Activated CD8-positive, alpha-beta memory T cell treated with anti-CD3 and anti-CD28 coated beads for 36 hours (primary cell): Measurements from ENCODE around the gene HSPB2. TPM values are rescaled to one million over a fixed set of nuclear protein-coding genes. Genes with fewer than 3 reads are reported as not detected.

Experiments
- CTCF ChIA-PET: fragments of 350-600 bp; sonication (Branson Sonifier 250); formaldehyde crosslinking; loops from one replicate; lab custom pipeline; 2021; ENCODE audit warnings: antibody characterized with exemption; lab: Charles Lee
- POLR2A ChIA-PET: fragments of 350-600 bp; sonication (Branson Sonifier 250); formaldehyde crosslinking; loops from one replicate; lab custom pipeline; 2021; ENCODE audit warnings: antibody characterized with exemption; lab: Charles Lee
- total RNA-seq, 2 experiments: library from RNA; stranded (reverse); gene quantifications; one replicate each; pipeline ENCODE4 v1.2.3, GENCODE V29; 2021

Gene HSPB2
- total RNA-seq, 2 experiments from 2014 or later = not detected

- ChIA-PET CTCF (no interaction called here), POLR2A (no interaction called here)
Measured at GRCh38 chr11:111910676-111911562, 1.6 kb upstream of the HSPB2 start.

GRCh38 chr11:111911563-111912401, 752 bp upstream of the HSPB2 start, which contains the start of gene CRYAB:
TSS of gene CRYAB (minus strand) at chr11:111911770. CDS start at chr11:111911724, 46 bp downstream.
- ChIA-PET CTCF (no interaction called here), POLR2A (no interaction called here)

DNA sequence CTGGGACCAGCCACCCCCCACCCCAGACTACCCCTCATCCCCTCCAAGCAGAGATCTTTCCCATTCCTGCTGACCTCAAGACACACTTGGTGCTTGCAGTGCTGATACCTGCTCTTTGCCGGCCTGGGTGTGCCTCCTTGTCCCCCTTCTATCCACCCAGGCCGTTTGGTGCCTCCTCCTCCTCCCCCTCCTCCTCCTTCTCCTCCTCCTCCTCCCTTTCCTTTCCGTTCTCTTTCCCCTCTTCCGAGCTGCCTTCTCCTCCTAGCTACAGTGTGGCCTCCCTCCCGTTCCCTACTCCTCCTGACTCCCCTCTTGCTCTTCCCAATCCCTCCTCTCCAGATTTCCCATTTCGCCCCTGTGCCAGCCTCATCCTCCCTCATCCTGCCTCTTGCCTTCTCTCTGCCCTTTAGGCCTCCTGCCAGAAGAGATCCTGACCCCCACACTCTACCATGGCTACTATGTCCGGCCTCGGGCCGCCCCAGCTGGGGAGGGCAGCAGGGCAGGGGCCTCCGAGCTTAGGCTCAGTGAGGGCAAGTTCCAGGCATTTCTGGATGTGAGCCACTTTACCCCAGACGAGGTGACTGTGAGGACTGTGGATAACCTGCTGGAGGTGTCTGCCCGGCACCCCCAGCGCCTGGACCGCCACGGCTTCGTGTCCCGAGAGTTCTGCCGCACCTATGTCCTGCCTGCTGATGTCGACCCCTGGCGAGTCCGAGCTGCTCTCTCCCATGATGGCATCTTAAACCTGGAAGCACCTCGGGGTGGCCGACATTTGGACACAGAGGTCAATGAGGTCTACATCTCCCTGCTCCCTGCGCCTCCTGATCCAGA, 712 bp downstream of the HSPB2 start:
- POLR2A ChIA-PET = interaction anchor here (0.7 kb wide), 1 partner anchor 13 kb away, joined by 3 read pairs; no protein-coding TSS in a partner anchor
- CTCF ChIA-PET = interaction anchor here (0.6 kb wide), 1 partner anchor 33 kb away, joined by 3 read pairs; no protein-coding TSS in a partner anchor

GRCh38 chr11:111913997-111914396, 1.5 kb downstream of the HSPB2 start:
- ChIA-PET CTCF (interaction anchor here (0.5 to 0.7 kb wide), 2 partner anchors 15 to 18 kb away, joined by 3 to 7 read pairs; no protein-coding TSS in a partner anchor), POLR2A (interaction anchor here (0.7 kb wide), 1 partner anchor 13 kb away, joined by 3 read pairs; no protein-coding TSS in a partner anchor)

DNA sequence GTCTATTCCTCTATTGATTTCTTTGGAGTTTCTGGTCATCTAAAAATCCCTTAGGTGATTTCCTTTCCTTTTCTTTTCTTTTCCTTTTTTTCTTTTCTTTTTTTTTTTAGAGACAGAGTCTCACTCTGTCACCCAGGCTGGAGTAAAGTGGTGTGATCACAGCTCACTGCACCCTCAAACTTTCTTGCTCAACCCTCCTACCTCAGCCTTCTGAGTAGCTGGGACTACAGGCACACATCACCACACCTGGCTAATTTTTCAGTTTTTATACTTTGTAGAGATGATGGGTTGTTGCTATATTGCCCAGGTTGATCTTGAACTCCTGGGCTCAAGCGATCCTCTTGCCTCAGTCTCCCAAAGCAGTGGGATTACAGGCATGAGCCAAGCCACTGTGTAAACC, 4.2 kb downstream of the HSPB2 start:
- POLR2A ChIA-PET = no interaction called here
- CTCF ChIA-PET = no interaction called here

- CTCF ChIA-PET = no interaction called here
- POLR2A ChIA-PET = interaction anchor here (0.6 kb wide), 1 partner anchor 46 kb away, joined by 6 read pairs; no protein-coding TSS in a partner anchor
Measured at GRCh38 chr11:111917312-111917711, 4.8 kb downstream of the HSPB2 start.

DNA sequence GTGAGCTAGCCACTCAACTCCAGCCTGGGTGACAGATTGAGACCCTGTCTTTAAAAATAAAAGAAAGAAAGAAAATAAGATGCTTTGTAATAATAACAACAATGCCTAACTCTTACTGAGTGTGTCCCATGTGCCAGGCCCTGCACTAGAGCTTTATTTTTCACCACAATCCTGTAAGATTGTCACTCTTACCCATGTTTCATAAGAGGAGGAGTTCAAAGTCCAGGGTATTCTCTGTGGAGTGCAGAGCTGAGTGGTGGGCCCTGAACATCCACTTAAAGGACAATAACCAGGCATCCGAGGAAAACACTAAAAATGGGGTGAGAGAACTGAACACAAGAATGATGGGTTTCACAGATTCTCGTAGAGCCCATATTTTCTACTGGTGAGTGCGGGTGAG, 5.3 kb downstream of the HSPB2 start:
- ChIA-PET CTCF (no interaction called here), POLR2A (interaction anchor here (0.6 kb wide), 1 partner anchor 46 kb away, joined by 6 read pairs; no protein-coding TSS in a partner anchor)

- ChIA-PET CTCF (no interaction called here), POLR2A (no interaction called here)
Measured at GRCh38 chr11:111918390-111919256, 6.1 kb downstream of the HSPB2 start, which contains the start of gene C11orf52. TSS of gene C11orf52 (plus strand) at chr11:111918913. CDS start at chr11:111918973, 60 bp downstream.

- ChIA-PET CTCF (no interaction called here), POLR2A (interaction anchor here (0.5 kb wide), 1 partner anchor 11 kb away, joined by 5 read pairs; no protein-coding TSS in a partner anchor)
Measured at GRCh38 chr11:111920908-111921307, 8.4 kb downstream of the HSPB2 start.

- ChIA-PET POLR2A (no interaction called here), CTCF (interaction anchor here (1.1 kb wide), 1 partner anchor 10 kb away, joined by 3 read pairs; no protein-coding TSS in a partner anchor)
Measured at GRCh38 chr11:111921541-111922230, 9.2 kb downstream of the HSPB2 start.

- ChIA-PET POLR2A (no interaction called here), CTCF (no interaction called here)
Measured at GRCh38 chr11:111922803-111923202, 10.3 kb downstream of the HSPB2 start.

DNA sequence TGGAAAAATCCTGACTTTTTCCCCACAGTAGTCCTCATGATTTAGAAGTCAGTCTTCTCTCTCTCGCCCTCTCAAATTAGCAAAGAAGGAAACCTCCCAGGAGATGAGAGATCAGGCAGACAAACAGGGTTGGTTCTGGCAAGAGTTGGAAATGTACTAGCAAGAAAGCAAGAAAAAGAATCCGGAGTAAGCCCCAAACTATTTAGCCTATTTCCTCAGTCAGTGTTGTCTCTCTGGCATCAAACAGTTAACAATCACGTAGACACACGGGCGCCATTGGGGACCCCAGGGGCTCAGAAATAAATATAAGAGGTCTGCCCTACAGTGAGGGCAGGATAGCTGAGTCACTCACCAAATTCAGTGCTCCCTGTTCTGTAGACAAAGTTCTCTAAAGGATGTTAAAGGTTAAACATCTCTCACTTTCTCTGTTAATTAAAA, 10.8 kb downstream of the HSPB2 start:
- ChIA-PET CTCF (no interaction called here), POLR2A (no interaction called here)

- POLR2A ChIA-PET = no interaction called here
- CTCF ChIA-PET = no interaction called here
Measured at GRCh38 chr11:111923951-111924350, 11.4 kb downstream of the HSPB2 start.

DNA sequence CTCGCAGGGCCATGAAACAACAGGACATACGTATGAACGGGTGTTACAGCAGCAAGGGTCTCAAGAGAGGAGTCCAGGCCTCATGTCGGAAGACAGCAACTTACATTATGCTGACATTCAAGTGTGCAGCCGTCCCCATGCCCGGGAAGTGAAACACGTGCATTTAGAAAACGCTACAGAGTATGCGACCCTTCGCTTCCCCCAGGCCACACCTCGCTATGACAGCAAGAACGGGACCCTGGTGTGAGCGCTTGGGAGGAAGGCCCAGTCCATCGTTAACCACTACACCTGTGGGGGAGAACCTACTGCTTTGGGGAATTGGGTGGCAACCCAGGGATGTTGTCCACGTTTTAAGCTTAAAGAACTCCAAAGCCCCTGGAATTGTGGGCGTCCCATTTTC, 13.4 kb downstream of the HSPB2 start:
- CTCF ChIA-PET = interaction anchor here (1.0 to 2.6 kb wide), 5 partner anchors 11 to 56 kb away, joined by 3 to 17 read pairs (median 3); partner anchors contain the start of genes ALG9 and DIXDC1
- POLR2A ChIA-PET = interaction anchor here (0.7 to 2.2 kb wide), 5 partner anchors 12 to 55 kb away, joined by 3 to 14 read pairs (median 3); partner anchors contain the start of gene ALG9

- ChIA-PET CTCF (interaction anchor here (0.6 to 2.6 kb wide), 8 partner anchors 10 to 55 kb away, joined by 3 to 17 read pairs (median 3); partner anchors contain the start of genes ALG9 and DIXDC1), POLR2A (interaction anchor here (0.7 to 2.2 kb wide), 5 partner anchors 12 to 56 kb away, joined by 3 to 14 read pairs (median 3); partner anchors contain the start of gene ALG9)
Measured at GRCh38 chr11:111926505-111927391, 14.2 kb downstream of the HSPB2 start.
